DLD1 (cell line): ENCODE data around the gene SLC22A5.

Experiments used
- in situ Hi-C: cut with HindIII; loops from 2 replicates; pipeline ENCODE4 v1.10.0; 2017; ENCODE audit warnings: low sequenced_read_pairs

Gene SLC22A5

GRCh38 chr5:132369474-132370180, at the start of gene SLC22A5:
TSS of gene SLC22A5 (plus strand) at chr5:132369710. CDS start at chr5:132369973, 263 bp downstream.
- in situ Hi-C loops, result no loop called here

DNA sequence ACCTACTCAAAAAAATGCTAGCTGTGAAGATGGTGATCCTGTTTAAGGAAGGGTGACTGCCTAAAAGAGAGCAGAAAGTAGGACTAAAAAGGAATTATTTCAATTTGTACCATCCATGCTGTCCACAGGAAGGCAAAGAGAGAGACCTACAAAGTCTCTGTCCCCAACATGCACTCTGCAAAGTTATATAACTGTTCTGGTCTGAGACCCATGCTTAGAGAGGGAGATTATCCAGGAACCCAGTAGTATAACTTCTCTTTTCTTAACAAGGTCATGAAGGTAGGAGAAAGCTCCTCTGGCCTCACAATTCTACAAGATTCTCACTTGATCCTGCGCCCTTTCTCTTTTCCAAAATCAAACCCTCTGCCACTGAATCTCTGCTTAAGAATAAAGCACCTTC, 49.5 kb upstream of the SLC22A5 start:
- in situ Hi-C loops, result no loop called here

GRCh38 chr5:132321109-132321721, 48.3 kb upstream of the SLC22A5 start:
- in situ Hi-C loops, result no loop called here

- in situ Hi-C loops, result no loop called here
These were observed 47.2 kb upstream of the SLC22A5 start for GRCh38 chr5:132322266-132322665.

- in situ Hi-C loops, result no loop called here
These were observed 46.3 kb upstream of the SLC22A5 start for GRCh38 chr5:132323202-132323601.

- in situ Hi-C loops, result no loop called here
These were observed 43.8 kb upstream of the SLC22A5 start for GRCh38 chr5:132325691-132326090.

DNA sequence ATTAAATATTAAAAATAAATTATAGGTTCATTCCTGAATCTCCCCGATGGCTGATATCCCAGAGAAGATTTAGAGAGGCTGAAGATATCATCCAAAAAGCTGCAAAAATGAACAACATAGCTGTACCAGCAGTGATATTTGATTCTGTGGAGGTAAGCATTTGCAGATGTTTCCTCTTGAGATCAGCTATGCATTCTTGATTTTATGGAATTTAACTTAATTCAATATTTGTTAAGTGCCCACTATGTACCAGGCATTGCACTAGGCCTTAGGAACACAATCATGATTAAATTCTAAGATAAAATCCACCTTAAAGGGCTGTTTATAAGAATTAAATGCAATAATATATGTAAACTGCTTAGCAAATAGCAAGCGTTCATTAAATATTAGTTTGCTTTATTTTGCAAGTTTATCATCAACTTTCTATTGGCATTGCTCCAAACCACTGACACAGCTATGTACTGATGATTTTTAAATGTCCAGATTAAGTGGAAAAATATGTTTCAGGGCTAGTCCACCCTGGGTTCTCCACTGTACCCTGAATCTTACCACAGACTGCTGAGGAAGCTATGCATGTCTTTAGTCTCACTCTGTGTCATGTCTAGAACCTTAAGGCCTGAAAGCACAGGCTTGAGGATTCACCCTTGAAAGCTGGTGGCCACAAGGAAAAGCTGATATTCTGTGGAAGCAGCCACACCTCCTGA, 42.1 kb upstream of the SLC22A5 start:
- in situ Hi-C loops, result no loop called here

GRCh38 chr5:132334812-132335211, 34.7 kb upstream of the SLC22A5 start:
- in situ Hi-C loops, result no loop called here

- in situ Hi-C loops, result no loop called here
These were observed 34.1 kb upstream of the SLC22A5 start for GRCh38 chr5:132335402-132335801.

GRCh38 chr5:132339502-132339901, 30.0 kb upstream of the SLC22A5 start:
- in situ Hi-C loops, result no loop called here

- in situ Hi-C loops, result no loop called here
These were observed 27.0 kb upstream of the SLC22A5 start for GRCh38 chr5:132342291-132343180.

DNA sequence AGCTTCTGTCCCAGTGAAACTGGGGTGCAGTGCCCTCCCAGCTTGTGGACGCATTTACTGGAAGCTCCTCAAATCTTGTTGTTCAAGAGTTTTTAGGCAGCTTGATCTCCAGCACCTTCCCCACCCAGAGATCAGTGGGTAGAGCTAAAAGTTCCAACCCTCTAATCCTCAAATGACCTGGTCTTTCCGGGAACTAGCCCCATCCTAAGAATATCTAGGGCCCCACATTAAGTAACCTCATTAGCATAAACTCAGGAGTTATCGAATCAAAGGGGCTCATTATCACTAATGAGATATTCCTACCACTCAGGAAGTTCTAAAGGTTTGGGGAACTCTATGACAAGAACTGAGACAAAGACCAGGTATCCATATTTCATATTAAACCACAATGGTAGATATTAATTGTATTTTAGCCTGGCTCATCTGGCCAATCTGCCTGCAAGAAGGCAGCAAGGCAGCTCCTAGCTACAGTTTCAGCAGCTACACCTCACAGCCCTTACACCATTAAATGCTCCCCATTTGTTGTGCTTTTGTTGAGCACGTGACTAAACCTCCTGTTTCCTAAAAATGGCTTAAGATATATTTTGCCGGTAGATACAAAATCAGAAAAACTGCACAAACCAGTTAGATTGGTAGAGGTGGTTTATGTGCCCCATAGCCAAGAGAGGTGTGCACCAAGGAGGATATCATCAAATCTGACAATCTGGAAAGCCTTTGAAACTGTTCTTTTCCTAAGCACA, 24.6 kb upstream of the SLC22A5 start:
- in situ Hi-C loops, result no loop called here

DNA sequence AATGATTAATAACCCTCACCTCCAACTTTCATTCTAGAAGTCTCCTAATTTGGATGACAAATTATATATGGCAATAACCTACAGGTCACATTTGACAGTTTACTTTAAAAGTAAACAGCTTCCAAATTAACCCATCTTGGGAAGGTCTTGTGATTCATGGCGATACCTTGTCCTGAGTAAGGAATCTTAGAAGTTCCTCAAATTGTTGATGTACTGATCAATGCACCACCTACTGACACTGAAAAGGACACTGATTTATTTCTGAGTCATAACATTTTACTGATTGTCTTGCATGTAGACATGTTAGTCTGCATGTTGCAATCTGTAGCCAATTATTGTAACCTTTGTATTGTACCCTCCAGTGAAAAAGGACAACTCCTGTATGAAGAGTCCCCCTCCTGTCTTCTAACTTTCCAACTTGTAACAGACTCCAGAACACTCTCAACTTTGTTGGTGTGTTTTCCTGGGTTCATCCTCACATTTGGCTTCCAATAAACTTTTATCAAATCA, 16.0 kb upstream of the SLC22A5 start:
- in situ Hi-C loops, result no loop called here

DNA sequence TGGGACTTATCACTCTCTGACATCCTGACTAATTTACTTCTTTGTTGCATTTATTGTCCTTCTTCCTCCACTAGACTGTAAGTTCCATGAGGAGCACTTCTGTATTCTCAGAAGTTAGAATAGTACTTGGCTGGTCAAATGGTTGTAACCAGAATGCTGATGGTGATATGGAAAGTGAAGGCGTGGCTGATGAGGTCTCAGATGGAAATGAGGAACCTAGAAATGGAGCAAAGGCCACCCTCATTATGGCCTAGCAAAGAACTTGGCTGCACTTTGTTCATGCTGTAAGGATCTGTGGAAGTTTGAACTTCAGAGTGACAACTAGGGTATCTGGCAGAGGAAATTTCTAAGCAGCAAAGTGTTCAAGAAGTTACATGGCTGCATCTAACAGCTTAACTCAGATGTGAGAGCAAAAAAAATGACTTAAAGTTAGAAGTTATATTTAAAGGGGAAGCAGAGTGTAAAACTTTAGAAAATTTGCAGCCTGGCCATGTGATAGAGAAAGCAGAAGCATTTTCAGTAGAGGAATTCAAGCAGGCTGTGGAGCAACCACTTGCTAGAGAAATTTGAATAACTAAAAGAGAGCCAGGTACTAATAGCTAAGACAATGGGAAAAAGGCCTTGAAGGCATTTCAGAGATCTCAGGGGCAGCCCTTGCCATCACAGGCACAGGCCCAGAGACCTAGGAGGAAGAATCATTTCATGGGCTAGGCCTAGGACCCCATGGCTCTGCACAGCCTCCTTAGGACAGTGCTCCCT, 14.9 kb upstream of the SLC22A5 start:
- in situ Hi-C loops, result no loop called here

GRCh38 chr5:132355140-132355765, 14.3 kb upstream of the SLC22A5 start:
- in situ Hi-C loops, result no loop called here

- in situ Hi-C loops, result no loop called here
These were observed 10.7 kb upstream of the SLC22A5 start for GRCh38 chr5:132358775-132359174.

- in situ Hi-C loops, result no loop called here
These were observed 7.4 kb upstream of the SLC22A5 start for GRCh38 chr5:132362086-132362485.

DNA sequence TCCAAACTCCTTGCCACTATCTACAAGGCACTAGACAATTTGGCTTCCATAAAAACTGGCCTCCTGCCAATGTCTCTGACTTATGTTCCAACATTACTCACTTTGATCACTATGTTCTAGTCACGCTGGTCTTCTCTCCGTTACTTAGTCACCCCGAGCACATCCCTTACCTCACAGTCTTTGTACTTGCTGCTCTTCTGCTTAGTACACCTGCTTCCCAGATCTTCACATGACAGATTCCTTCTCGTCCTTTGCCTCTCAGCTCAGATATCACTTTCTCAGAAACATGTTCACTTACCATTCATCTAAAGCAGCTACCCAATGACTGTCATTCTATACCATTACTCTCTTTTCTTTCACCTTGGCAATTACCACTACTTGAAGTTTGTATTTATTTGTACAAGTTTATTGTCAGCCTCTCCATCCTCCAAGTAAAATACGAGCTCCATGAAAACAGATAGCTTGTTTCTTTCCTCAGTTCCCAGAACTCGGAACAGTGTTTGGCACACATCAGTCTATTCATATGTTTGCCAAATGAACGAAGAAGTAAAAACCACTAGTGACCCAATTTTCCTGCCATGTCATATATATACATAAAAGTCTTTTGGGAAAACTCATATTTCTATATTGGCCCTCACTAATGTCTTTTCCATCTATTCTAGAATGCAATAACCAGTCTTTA, 5.9 kb upstream of the SLC22A5 start:
- in situ Hi-C loops, result no loop called here
